HG03095 (cell line): ENCODE results near the gene NUP62.
"Not testable (repeated sequence)": the region's sequence is repeated elsewhere in the genome, so short reads cannot be mapped to it uniquely, and the experiment has no call there.

Experiments used
- ATAC-seq: cut with Tn5 transposase; IDR thresholded peaks from one replicate; pipeline ENCODE4 v1.9.1; 2021; ENCODE audit warnings: moderate library complexity; ENCODE audit not compliant: unreplicated experiment

NUP62 gene

DNA sequence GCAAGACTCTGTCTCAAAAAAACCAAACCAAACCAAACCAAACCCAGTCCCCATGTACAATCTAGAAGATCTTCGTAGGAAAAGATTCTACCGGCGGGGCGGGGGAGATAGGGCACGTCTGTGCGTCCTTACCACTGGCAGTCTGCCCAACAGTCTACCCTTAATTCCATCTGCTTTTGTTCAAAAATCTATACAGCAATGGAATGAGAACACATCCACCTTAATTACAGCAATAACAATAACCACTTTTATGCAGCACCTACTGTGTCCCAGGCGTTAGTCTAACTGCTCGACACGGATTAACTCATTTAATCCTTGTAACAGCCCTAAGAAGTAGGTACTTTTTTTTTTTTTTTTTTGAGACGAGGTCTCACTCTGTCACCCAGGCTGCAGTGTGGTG, 2.8 kb downstream of the NUP62 start:
- no peak for ATAC-seq

DNA sequence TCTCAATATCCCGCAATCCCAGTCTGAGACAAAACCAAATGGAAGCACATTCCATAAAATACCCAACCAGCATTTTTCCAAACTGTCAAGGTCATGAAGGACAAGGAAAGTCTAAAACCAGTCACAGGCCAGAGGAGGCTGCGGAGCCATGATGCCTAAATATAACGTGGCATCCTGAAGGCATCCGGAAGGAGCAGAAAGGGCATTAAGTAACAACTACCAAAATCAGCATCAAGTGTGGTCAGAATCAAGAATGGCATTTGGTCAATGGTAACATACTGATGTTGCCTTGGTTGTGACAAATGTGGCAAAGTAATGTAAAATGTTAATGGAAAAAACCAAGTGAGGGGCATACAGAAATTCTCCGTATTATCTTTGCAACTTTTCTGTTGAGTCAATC, 3.8 kb downstream of the NUP62 start:
- no peak for ATAC-seq

DNA sequence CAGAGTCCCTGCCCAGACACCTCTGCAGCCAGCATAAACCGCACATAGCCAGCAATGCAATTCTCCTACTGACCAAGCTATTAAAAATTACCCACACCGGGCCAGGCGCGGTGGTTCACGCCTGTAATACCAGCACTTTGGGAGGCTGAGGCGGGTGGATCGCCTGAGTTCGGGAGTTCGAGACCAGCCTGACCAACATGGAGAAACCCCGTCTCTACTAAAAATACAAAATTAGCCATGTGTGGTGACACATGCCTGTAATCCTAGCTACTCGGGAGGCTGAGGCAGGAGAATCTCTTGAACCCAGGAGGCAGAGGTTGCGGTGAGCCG, 4.5 kb downstream of the NUP62 start:
- ATAC-seq, result not testable (repeated sequence)

DNA sequence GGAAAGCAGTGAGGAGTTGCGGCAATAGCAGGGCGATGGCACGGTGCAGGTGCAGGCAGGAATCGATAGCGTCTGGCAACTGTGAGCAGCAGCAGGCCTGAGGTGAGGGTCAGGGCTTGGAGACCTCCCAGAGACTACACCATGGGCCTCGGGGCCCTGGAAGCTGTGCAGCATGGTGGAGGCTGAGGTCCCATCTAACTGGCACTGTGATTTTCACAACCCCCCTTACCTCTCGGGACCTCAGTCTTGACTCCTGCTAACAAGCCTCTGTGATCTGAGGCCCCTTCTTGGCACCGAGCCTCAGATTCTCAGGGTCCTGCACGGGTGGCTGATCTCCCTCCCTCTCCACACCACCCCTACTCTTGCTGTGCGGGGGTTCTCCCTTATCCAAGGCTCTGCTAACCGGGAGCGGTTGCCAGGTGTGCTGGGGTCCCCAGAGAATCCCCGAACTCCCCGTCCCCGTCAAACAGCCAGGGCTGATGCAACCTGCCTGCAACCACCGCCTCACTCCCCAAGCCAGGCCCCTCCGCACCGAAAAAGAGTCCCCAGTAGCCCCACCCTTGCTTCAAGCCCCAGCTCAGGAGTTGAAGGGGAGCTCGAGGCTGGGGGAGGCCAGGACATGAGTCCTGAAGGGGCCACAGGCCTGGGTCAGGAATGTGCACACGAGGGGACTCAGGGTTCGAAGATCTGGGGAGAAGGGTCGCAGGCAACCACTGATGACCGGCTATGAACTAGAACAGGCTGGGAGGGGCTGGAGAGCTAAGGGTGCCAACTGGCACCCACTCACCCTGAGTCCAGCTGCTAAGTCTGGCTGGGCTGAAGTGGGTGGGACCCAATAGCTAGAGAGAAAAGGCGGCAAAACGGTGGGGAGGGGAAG, 5.1 kb downstream of the NUP62 start:
- ATAC-seq, result no peak

DNA sequence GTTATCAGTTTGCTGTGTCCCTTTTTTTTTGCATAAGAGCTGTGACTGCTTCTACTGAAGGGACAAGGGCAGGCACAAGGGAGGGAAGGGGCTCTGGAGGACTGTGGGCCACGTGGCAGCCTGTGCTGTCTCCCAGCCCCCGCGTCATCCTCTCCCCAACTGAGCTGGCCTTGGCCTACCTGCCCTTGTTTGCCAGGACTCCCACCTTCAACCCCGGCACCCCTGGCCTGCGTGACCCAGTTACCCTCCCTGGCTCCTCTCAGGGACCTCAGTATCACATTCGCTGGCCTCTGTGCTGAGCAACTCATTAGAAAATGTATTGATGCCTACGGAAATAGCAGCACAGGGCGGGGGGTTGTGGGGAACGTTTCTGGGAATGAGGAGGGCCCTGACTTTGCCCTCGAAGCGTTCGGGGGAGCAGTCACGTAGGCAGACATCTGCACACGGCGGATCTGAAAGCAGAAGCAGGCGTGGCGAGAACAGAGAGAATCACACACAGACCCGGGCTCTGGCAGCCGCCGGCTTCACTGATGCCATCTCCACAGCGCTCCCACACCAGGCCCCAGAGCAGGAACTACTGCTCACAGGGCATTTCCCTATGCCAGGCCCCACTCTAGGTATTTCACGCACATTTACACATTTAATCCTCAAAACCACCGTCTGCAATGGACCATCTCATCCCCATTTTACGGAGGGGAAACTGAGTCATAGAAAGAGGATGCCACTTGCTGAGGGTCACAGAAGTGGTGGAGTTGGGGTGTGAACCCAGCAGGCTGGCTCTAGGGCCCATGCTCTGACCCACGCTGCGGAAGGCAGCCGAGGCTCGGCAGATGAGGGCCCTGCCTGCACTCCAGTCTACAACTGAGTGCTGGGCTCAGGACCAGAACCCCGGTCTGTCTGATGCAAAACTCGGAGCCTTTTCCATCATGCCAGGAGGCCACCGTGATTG, 6.0 kb downstream of the NUP62 start:
- ATAC-seq, result no peak

DNA sequence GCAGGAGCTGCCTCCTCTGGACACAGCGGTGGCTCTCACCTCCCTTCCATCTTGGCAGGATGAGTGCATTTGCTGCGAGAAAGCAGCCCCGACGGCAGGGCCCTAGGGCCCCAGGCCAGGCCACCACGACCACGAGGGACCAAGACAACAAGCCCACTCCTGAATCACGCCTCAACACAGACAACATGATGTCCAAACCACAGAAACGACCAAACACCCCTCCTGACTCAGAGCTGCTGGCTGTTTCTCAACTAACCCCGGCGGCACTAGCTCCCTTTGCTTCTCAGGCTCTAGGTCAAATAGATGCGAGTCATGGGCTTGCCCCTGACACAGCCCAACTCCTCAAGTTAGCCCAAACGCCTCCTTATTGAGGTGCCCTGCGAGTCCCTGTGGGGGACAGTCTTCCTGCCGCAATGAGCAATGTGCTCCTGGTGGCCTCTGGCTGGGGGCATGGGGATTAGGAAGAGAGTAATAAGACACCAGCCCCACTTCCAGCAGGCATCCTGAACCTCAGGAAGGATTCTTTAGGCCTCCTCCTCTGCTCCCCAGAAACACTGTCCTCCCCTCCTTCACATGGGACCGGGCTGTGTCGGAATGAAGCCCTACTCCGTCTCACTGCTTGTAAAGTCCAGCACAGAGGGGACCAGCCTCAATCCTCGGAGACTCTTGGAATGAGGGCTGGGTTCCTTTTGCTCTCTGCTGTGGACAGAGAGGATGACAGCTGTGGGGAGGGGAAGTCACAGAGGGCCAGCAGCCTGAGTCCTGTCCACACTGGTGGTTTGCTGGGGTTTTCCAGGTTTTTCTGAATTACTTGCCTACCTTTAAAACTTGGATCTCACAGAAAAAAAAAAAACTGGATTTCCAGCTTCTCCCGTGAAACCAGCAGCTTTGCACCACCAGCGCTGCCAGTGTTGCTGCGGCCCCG, 7.2 kb downstream of the NUP62 start:
- ATAC-seq, result no peak

DNA sequence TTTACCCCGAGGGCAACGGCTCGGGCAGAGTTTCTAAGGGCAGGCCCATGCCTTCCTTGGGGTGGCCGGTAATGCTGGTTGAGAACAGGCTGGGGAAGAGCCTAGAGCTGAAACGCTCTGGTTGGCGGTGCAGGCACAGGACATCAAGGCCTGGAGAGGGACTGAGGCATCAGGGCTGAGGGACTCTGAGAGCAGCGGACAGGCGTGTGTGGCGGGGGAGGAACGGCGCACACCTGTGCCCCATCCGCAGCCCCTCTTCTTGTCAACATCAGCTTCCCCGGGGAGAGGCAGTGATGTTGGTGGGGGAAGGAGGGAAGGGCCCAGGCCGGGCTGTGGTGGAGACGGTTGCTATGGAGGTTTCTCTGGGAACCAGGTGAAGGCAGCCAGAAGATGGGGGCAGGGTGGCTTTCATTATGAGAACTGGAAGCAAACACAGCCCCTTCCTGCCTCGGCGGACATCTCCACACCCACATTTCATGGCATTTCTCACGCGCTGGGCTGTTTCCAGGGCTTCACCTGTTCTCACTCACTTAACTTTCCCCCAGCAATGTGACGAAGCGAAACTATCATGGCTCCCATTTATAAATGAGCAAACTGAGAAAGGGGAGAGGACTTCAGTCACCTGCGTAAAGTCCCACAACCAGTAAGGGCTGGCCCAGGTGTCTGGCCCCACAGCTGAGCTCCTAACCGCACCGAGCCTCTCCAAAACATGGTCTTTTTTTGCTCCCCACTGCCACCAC, 8.5 kb downstream of the NUP62 start:
- ATAC-seq, result no peak

DNA sequence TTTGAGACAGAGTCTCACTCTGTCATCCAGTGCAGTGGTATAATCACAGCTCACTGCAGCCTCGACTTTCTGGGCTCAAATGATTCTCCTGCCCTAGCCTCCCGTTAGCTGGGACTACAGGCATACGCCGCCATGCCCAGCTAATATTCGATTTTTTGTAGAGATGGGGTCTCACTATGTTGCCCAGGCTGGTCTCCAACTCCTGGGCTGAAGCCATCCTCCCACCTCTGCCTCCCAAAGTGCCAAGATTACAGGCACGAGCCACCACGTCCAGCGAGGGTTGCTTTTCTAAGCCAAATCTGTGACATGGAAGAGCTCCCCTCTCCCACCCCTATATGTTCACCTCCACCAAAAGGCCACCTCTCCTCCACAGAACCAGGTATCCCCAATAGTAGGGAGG, 11.2 kb downstream of the NUP62 start:
- no peak for ATAC-seq

DNA sequence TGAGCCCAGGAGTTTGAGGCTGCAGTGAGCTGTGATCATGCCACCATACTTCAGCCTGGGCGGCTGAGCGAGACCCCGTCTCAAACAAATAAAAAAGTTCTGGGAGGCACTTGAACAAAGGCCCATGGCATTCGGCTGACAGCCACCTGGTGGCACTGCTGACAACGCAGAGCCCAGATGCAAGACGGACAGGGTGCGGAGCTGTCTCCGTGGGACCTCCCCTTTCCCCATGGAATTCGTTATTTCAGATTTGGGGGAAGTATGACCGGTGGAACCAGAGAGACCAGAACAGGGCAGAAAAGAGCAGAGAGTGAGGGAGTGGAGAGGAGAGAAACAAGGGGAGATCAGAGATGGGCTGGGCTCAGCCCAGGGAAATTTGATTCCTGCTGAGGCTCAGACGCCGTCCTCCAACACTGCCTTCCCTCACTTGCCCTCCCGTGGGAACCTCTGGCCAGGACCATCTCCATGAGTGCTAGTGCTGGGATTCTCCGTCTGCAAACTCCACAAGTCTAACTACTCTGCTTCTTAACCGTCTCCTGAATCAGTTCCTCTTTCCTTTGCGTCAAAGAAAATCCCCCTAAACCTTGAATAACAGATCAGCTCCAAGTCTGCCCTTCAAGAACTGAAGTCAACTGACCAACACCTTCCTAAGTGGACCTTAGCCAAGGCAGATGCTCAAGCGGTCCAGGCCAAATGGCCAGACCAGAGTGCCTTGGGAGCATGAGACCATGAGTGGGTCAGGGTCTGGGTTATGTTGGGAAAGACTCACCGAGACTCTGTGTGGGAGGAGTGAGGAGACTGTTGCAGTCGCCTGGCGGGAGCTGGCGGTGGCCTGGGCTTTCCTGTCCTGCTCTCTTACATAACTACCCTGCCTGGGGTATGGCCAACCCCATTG, 12.2 kb downstream of the NUP62 start:
- ATAC-seq, result no peak

DNA sequence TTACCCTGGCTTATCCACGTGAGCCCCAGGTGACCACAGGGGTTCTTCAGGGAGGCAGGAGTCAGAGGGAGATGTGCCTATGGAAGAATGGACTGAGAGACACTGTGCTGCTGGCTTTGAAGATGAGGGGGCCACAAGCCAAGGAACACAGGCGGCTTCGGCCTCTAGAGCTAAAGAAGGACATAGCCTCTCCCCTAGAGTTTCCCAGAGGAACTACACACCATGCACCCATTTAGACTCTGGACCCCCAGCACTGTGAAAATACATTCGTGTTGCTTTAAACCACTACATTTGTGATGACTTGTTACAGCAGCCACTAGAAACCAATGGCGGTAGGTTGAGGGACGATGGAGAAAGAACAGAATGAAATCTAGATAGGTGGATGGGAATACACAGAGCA, 14.0 kb downstream of the NUP62 start:
- ATAC-seq, result no peak

DNA sequence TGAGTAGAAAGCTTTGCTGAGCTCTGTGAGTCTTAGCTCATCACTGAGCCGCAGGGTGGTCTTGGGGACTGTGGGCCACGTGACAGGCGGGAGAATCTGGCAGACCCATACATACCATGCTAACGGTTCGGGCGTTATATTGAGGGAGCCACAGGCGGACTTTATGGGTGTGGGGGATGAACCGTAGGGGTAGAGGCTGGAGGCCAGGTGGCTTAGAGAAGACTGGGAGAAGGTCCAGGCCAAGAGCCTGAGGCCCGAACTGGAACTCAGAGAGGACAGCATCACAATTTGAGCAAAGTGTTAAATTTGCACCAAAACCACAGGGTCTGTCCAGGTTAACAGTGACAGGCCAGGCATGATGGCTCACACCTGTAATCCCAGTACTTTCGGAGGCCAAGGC, 15.6 kb downstream of the NUP62 start:
- ATAC-seq, result no peak

DNA sequence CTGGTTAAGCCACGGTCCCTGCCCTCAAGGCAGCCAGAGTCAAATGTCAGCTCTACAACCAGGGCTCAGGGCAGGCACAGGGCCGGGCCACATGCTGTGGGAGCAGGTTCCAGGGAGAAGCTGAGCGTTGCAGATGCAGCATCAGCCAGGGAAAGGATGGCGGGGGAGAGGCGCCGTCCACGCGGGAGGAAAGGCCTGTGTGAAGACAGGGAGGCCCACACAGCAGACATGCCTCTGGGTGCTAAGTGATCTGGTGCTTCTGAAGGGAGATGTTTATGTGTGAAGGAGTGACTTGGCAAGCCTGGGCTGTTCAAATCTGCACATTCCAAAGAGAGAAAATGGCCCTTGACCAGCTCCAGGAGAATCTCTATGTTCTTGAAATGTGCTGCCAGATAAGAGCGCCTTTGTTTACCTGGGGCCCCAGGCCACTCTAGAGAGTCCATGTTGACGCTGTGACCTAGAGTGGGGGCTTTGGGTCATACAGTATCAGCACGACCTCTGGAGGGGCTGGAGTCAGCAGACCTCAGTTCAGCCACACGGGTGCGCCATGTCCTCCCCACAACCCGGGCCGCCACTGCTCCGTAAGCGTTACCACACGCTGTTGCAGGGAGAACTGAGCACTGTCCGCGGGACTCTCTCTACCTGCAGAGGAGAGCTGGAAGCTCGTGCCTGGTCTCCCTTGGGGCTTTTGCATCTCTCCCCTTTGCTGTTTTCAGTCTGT, 16.2 kb downstream of the NUP62 start:
- ATAC-seq, result no peak

DNA sequence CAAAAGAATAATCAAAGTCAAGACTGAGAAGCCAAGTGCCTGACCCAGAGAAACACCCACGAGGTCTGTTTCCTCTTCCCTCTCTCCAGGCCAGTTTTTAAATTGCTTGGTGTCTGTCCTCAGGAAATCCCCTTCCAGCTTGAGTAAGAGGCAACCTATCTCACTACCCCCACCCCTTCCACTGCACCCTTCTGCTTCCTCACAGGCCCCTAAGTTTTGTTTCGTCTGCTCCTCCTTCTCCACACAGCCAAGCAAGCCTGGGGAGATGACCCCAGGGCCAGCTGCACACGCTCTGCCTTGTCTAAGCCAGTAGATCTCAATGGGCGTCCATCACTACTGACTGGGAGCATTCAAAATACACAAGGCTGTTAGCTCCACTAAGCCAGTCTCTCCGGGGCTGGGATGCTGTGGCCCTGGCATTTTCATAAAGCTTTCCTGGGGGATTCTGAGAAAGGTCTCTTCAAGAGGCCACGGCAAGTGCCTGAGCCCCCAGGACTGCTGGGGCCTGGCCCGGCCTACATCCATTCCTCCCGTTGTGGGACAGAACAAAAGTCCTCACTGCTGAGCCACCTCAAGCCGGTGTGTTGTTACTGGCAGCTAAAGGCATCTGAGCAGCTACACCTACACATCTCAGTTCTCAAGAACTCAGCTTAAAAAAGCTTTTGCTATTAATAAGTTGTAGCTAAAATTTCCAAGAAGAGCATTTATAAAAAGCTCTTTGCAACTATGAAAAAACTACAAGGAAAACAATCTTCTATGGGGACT, 17.7 kb downstream of the NUP62 start:
- no peak for ATAC-seq

DNA sequence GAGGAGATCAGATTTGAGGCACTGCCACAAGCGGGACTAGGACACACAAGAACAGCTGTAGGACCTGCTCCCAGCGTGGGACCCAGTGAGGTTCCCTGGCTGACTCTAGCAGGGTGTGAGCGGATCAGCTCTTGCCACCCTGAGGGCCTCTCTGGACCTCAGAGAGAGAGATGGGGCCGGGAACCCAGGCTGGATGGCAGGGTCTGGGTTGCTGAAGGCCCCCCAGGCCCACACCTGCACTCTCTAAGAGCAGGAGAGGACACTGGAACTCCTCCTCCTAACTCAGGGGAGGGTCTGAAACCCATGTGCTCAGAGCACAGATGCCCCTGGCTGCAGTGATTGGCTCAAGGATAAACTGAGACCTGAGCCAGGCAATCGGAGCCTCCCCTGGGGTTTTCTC, 19.1 kb downstream of the NUP62 start:
- no peak for ATAC-seq

DNA sequence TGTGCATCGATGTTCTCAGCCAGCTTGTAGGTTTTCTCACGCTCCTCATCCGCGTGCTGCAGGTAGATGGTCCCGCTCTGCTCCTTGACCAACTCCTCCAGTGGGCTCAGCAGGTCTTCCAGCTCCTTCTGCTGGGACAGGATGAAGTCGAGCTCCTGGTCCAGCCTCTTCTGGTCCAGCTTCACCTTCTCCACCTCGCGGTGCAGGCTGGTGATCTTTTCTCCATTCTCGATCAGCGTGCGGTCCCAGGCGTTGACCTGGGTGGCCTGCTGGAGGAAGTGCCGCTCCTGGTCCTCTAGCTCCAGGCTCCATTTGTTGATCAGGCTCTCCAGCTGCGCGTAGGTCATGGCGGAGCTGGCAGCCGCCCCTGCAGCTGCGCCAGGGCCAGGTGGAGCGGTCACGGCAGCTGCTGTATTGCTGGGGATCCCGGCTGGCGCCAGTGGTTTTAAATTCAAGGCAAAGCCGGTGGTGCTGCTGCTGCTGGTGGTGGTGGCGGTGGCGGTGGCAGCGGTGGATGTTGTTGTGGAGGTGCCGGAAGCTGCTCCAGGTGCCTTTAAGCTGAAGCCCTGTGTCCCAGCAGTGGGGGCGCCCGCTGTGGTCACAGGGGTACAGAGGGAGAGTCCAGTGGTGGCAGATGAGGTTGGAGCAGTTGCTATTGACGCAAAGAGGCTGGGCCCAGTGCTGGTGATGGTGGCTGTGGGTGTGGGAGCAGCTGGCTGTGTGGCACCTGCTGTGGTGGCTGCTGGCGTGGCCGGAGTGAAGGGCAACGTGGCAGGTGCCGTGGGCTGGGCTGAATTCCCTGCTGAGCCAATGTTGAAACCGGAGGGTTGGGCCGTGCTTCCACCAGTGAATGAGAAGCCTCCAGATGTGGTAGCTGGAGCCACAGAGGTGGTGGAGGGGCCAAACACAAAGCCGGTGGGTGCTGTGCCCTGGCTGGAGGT, 20.6 kb downstream of the NUP62 start:
- ATAC-seq, result no peak

DNA sequence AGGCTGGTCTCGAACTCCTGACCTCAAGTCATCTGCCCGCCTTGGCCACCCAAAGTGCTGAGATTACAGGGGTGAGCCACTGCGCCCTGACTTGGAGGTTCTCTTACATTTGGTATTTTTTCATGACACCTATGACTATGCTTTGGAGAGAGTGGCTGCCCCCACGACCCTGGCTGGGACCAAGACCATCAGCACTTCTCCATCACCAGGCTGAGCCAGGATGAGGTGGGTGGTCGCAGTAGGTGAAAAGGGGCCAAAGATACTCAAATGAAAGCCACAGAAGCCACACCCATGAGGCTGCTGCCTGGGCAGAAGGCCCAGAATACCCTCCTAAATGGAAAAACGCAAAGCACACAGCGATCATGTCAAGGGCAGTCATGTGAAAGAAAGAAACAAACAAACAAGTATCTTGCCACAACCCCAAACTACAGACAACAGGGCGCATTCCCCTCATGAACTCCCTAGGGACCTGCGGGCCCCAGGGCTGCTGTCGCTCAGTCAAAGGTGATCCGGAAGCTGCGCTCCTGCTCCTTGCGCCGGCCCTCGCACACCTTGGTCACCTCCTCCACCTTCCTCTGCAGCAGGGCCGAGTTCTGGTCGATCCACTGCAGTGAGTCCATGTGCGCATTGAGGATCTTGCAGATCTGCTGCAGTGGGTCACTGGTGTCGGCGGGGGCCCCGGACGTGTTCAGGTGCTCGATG, 21.4 kb downstream of the NUP62 start:
- no peak for ATAC-seq
